AG04450 (cell line): ENCODE results near the gene ZNF600. TPM values are rescaled to one million over a fixed set of nuclear protein-coding genes. Genes with fewer than 3 reads are reported as not detected.
A peak's percentile ranks its signal among the peaks of the same experiment; 100 is the strongest.
"Not testable (repeated sequence)": the region's sequence is repeated elsewhere in the genome, so short reads cannot be mapped to it uniquely, and the experiment has no call there.

Experiments used
- CTCF ChIA-PET: fragments of 300-600, 350-600 bp; formaldehyde crosslinking; extraction: SDS; loops from one replicate; lab custom pipeline; 2022; ENCODE audit warnings: antibody characterized with exemption, inconsistent platforms; lab: Charles Lee
- POLR2A ChIA-PET: fragments of 350-600 bp; formaldehyde crosslinking; extraction: SDS; loops from one replicate; lab custom pipeline; 2021; ENCODE audit warnings: antibody characterized with exemption, inconsistent platforms; lab: Yijun Ruan, JAX
- DNase-seq: peaks from one replicate; pipeline ENCODE4 v3.0.0-alpha.2; 2011; ENCODE audit warnings: low read depth, low spot score
- H3K27ac ChIP-seq: one replicate; pipeline ENCODE4 v1.5.1; 2012; ENCODE audit warnings: low read depth, low read length, control low read depth
- H3K27me3 ChIP-seq: one replicate; pipeline ENCODE4 v1.6.0; 2012; ENCODE audit warnings: low read length; ENCODE audit not compliant: control insufficient read depth, insufficient read depth
- H3K4me3 ChIP-seq: 2 replicates; pipeline ENCODE4 v1.5.1; 2011; ENCODE audit warnings: mild to moderate bottlenecking, low read depth, low read length, control low read depth
- H3K9me3 ChIP-seq: 2 replicates; pipeline ENCODE4 v1.5.1; 2012; ENCODE audit warnings: low read length; ENCODE audit not compliant: control insufficient read depth, insufficient read depth
- CTCF ChIP-seq: IDR thresholded peaks from 2 replicates; pipeline ENCODE4 v1.5.1; 2011; ENCODE audit warnings: low read depth, low read length, control low read depth, inconsistent platforms
- polyA plus RNA-seq: library from polyadenylated mRNA; depleted of rRNA; stranded (reverse); fragments of >200 nt; gene quantifications from 2 replicates; pipeline ENCODE4 v1.2.3, GENCODE V29; 2011

The ZNF600 gene
- polyA plus RNA-seq, 1 experiment, result 4.7 TPM

GRCh38 chr19:52734893-52735661, 51.5 kb downstream of the ZNF600 start, which contains the start of gene ZNF611:
TSS of gene ZNF611 (minus strand) at chr19:52735044. CDS start at chr19:52715894, 19,150 bp downstream.
- POLR2A ChIA-PET, result no interaction called here

DNA sequence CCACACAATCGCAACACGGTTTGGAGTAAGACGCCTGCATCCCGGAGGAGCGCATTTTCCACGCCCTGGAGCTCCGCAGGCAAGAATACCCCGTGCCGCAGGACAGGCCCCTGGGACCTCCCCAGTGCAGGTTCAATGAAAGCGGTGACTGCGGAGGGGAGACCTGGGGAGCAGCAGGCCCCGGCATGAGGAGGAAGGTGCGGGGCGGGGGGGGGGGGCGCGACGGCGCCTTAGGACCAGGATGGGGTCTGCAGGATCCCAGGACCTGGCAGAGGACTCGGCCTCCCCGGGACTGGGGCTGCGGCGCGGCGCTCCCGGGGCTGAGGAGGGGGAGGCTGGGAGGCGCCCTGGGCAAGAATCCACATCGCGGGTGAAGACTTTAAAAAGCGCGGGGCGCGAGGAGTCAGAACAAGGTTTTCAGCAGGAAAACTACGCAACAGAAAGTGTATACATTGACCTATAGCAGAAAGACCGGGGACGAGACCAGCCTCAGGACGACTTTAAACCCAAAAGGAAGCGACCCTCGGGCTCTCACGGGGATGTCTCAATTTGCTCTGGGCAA, 52.2 kb downstream of the ZNF600 start:
- H3K27ac ChIP-seq, result peak overlapping the region; percentile 81
- H3K9me3 ChIP-seq, result peaks cover 28% of the 10 kb centered on the region
- no peak for TF ChIP-seq CTCF
- ChIA-PET CTCF (no interaction called here), POLR2A (interaction anchor here (1.0 kb wide), 1 partner anchor 12 kb away, joined by 3 read pairs; no protein-coding TSS in a partner anchor)
- no peak for DNase-seq
- H3K27me3 ChIP-seq, result no peaks in the 10 kb centered on the region
- peak overlapping the region; percentile 87 for H3K4me3 ChIP-seq

More at GRCh38 chr19:52734893-52735661, 51.5 kb downstream of the ZNF600 start, which contains the start of gene ZNF611:
- H3K9me3 ChIP-seq, result peaks cover 31% of the 10 kb centered on the region
- peak within 1 kb of the TSS; percentile 81 for H3K27ac ChIP-seq
- CTCF ChIA-PET, result interaction anchor here (0.6 to 0.8 kb wide), 3 partner anchors 10 to 836 kb away, joined by 3 to 4 read pairs (median 4); no protein-coding TSS in a partner anchor
- H3K27me3 ChIP-seq, result no peaks in the 10 kb centered on the region
- peak; percentile 85 for DNase-seq
- TF ChIP-seq CTCF, result peak; percentile 75
- H3K4me3 ChIP-seq, result peak within 1 kb of the TSS; percentile 87

- POLR2A ChIA-PET, H3K4me3 ChIP-seq, CTCF ChIA-PET, DNase-seq, H3K27me3 ChIP-seq, H3K27ac ChIP-seq: not testable (repeated sequence)
- H3K9me3 ChIP-seq, result peaks cover 22% of the 10 kb centered on the region
Measured at GRCh38 chr19:52726051-52726450, 60.5 kb downstream of the ZNF600 start.

DNA sequence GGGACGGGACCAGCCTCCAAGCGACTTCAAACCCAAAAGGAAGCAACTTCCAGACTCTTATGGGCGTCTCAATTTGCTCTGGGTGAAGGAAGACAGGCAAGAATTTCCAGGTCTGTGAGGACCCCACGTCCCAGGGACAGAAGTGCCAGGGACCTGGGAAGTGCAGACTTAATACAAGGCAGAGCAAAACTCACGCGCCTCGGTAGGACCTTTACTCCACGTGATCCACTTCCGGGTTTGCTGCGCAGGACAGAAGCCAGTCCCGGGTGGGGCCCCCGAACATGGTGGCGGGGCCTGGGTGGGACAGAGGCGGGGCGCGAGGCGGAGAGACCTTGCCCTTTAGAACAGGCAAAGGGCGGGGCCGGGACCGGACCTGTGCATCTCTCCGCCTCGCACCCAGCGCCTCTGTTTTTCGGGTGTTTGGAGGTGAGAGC, 61.0 kb downstream of the ZNF600 start:
- Histone ChIP-seq H3K27me3 (no peaks in the 10 kb centered on the region), H3K4me3 (no peak overlapping the region), H3K27ac (no peak overlapping the region), H3K9me3 (peaks cover 24% of the 10 kb centered on the region)
- DNase-seq, result no peak
- TF ChIP-seq CTCF, result no peak
- POLR2A ChIA-PET, result no interaction called here
- CTCF ChIA-PET, result no interaction called here

- DNase-seq, result no peak
- H3K4me3 ChIP-seq, result no peak overlapping the region
- H3K27ac ChIP-seq, result no peak overlapping the region
- ChIA-PET POLR2A (no interaction called here), CTCF (no interaction called here)
- H3K27me3 ChIP-seq, result no peaks in the 10 kb centered on the region
- peaks cover 29% of the 10 kb centered on the region for H3K9me3 ChIP-seq
- TF ChIP-seq CTCF, result no peak
Measured at GRCh38 chr19:52724701-52725514, 61.7 kb downstream of the ZNF600 start.

DNA sequence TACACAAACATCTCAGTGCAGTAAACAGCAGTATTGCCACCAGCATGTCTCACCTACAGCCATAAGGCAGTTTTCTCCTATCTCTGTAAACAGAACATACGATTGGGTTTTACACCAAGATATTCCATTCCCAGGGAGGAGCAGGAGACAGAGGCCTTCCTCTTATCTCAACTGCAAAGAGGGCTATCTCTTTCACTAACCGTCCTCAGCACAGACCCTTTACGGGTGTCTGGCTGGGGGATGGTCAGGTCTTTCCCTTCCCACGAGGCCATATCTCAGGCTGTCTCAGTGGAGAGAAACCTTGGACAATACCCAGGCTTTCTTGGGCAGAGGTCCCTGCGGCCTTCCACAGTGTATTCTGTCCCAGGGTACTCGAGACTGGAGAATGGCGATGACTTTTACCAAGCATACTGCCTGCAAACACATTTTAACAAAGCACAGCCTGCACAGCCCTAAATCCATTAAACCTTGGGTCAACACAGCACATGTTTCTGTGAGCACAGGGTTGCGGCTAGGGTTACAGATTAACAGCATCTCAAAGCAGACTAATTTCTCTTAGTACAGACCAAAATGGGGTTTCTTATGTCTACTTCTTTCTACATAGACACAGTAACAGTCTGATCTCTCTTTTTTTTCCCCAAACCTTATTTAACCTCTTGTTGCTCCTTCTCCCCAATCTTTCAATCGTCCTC, 62.5 kb downstream of the ZNF600 start:
- CTCF ChIA-PET, H3K27ac ChIP-seq, H3K27me3 ChIP-seq, H3K4me3 ChIP-seq, DNase-seq, POLR2A ChIA-PET: not testable (repeated sequence)
- peaks cover 32% of the 10 kb centered on the region for H3K9me3 ChIP-seq
